GM12878 (cell line): Measurements from ENCODE around the gene EXOC3L1. TPM values are rescaled to one million over a fixed set of nuclear protein-coding genes. Genes with fewer than 3 reads are reported as not detected.

Experiments used
- EZH2 ChIP-seq: IDR thresholded peaks from 2 replicates; pipeline ENCODE4 v1.6.1; 2012; ENCODE audit warnings: low read depth, mild to moderate bottlenecking, control low read depth, inconsistent platforms, low read length, borderline replicate concordance; ENCODE audit not compliant: control insufficient read depth
- MEF2B ChIP-seq: fragments of 450-650 bp; IDR thresholded peaks from 2 replicates; pipeline ENCODE4 v1.6.1; 2018; ENCODE audit warnings: mild to moderate bottlenecking, moderate library complexity; ENCODE audit not compliant: partially characterized antibody, poor library complexity, severe bottlenecking
- MTA2 ChIP-seq: fragments of 450-650 bp; IDR thresholded peaks from 2 replicates; pipeline ENCODE4 v1.6.1; 2016; ENCODE audit warnings: low read depth, mild to moderate bottlenecking, moderate library complexity
- NR2F1 ChIP-seq: fragments of 450-650 bp; conservative IDR thresholded peaks from 2 replicates; pipeline ENCODE4 v1.6.1; 2017; ENCODE audit warnings: mild to moderate bottlenecking
- NRF1 ChIP-seq: conservative IDR thresholded peaks from 2 replicates; pipeline ENCODE4 v1.6.1; 2011; ENCODE audit warnings: mild to moderate bottlenecking, low read depth, low read length, improper control_type of control experiment
- RB1 ChIP-seq: fragments of 450-650 bp; formaldehyde crosslinking; IDR thresholded peaks from 2 replicates; pipeline ENCODE4 v1.6.1; 2017; ENCODE audit warnings: mild to moderate bottlenecking, borderline replicate concordance
- RELA ChIP-seq: fragments of 450-650 bp; IDR thresholded peaks from 2 replicates; pipeline ENCODE4 v1.8.0; 2014; ENCODE audit warnings: borderline replicate concordance; ENCODE audit not compliant: partially characterized antibody
- SUPT20H ChIP-seq: IDR thresholded peaks from 2 replicates; pipeline ENCODE4 v1.6.1; 2011; ENCODE audit warnings: low read depth, mild to moderate bottlenecking, low read length, moderate library complexity, borderline replicate concordance; ENCODE audit not compliant: control insufficient read depth
- ZNF384 ChIP-seq: IDR thresholded peaks from 2 replicates; pipeline ENCODE4 v1.6.1; 2012; ENCODE audit warnings: low read depth, mild to moderate bottlenecking, low read length, improper control_type of control experiment, borderline replicate concordance
- polyA plus RNA-seq, 11 experiments: library from polyadenylated mRNA; depleted of rRNA in 4 of 11; unstranded in 6 of 11; stranded (reverse) in 5 of 11; fragments of >200 nt; fragmentation: Nextera tagmentation in 4 of 11; fragmentation: Illumina TruSeq in 1 of 11; extraction: Ambion mirVana in 4 of 11; extraction: Trizol in 1 of 11; gene quantifications; 1 replicate in 1 of 11; 2 replicates in 10 of 11; pipeline versions ENCODE4 v1.2.1 to v1.2.3, GENCODE V29; 2011 to 2016; ENCODE audit warnings: inconsistent platforms in 2 of 11, missing spikeins in 2 of 11, low read depth in 1 of 11
- total RNA-seq, 4 experiments: library from RNA; depleted of rRNA in 3 of 4; stranded (reverse); fragments of >200 nt in 3 of 4; fragmentation: Illumina TruSeq in 1 of 4; extraction: Trizol in 1 of 4; gene quantifications; 2 replicates each; pipeline versions ENCODE4 v1.2.1 to v1.2.3, GENCODE V29; 2013 to 2021
- TF ChIP-seq, protein P1 (sequence below): fragments of 450-650 bp; IDR thresholded peaks from 2 replicates; pipeline ENCODE4 v1.6.1; 2017; ENCODE audit warnings: mild to moderate bottlenecking
- TF ChIP-seq, protein P2 (sequence below): IDR thresholded peaks from 2 replicates; pipeline ENCODE4 v1.6.1; 2012; ENCODE audit warnings: low read depth, low read length, improper control_type of control experiment
- TF ChIP-seq, protein P3 (sequence below): fragments of 150-350 bp; IDR thresholded peaks from 2 replicates; pipeline ENCODE4 v1.6.1; 2014; ENCODE audit warnings: mild to moderate bottlenecking, low read depth, low read length
- TF ChIP-seq, protein P4 (sequence below): fragments of 450-650 bp; IDR thresholded peaks from 2 replicates; pipeline ENCODE4 v1.6.1; 2017; ENCODE audit warnings: borderline replicate concordance
- TF ChIP-seq, protein P5 (sequence below): IDR thresholded peaks from 2 replicates; pipeline ENCODE4 v1.6.1; 2011; ENCODE audit warnings: borderline replicate concordance, low read depth, mild to moderate bottlenecking, moderate library complexity, mixed read lengths, low read length; ENCODE audit not compliant: insufficient read depth; ENCODE audit errors: extremely low read length
- TF ChIP-seq, protein P6 (sequence below): fragments of 150-350 bp; IDR thresholded peaks from 2 replicates; pipeline ENCODE4 v1.6.1; 2016; ENCODE audit warnings: low read depth, low read length

EXOC3L1 gene
- total and polyA plus RNA-seq, 10 of the 15 experiments (the other 5 are each of a cell fraction or from before 2014, with no cell fraction given) = 0.07 to 0.42 TPM; not detected in 8

DNA sequence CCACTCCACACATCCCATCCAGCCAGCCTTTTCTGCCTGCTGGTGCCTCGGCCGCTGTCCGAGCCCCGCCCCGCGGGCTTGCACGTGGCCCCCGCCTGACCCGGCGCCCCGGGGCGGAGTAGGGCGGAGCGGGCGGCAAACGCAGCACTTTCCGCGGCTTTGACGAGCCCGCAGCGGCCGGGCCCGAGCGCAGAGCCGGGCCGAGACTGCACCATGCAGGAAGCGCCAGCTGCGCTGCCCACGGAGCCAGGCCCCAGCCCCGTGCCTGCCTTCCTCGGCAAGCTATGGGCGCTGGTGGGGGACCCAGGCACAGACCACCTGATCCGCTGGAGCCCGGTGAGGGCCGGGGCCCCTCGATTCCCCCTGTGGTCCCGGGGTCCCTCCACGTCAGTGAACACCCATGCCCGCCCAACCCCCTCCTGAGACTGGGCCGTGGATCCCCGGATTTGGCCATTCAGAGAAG, 25.3 kb downstream of the EXOC3L1 start, which contains the start of gene HSF4 (continued):
- TF ChIP-seq RELA (no peak), MTA2 (no peak), ZNF384 (no peak), NR2F1 (peak; percentile 72), MEF2B (no peak), EZH2 (no peak), NRF1 (no peak), RB1 (no peak), SUPT20H (no peak)
- TF ChIP-seq, protein P1, sequence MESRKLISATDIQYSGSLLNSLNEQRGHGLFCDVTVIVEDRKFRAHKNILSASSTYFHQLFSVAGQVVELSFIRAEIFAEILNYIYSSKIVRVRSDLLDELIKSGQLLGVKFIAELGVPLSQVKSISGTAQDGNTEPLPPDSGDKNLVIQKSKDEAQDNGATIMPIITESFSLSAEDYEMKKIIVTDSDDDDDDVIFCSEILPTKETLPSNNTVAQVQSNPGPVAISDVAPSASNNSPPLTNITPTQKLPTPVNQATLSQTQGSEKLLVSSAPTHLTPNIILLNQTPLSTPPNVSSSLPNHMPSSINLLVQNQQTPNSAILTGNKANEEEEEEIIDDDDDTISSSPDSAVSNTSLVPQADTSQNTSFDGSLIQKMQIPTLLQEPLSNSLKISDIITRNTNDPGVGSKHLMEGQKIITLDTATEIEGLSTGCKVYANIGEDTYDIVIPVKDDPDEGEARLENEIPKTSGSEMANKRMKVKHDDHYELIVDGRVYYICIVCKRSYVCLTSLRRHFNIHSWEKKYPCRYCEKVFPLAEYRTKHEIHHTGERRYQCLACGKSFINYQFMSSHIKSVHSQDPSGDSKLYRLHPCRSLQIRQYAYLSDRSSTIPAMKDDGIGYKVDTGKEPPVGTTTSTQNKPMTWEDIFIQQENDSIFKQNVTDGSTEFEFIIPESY = no peak
- TF ChIP-seq, protein P2, sequence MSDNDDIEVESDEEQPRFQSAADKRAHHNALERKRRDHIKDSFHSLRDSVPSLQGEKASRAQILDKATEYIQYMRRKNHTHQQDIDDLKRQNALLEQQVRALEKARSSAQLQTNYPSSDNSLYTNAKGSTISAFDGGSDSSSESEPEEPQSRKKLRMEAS = peak; percentile 50; the same call in 1 of the 2 replicates
- TF ChIP-seq, protein P3, sequence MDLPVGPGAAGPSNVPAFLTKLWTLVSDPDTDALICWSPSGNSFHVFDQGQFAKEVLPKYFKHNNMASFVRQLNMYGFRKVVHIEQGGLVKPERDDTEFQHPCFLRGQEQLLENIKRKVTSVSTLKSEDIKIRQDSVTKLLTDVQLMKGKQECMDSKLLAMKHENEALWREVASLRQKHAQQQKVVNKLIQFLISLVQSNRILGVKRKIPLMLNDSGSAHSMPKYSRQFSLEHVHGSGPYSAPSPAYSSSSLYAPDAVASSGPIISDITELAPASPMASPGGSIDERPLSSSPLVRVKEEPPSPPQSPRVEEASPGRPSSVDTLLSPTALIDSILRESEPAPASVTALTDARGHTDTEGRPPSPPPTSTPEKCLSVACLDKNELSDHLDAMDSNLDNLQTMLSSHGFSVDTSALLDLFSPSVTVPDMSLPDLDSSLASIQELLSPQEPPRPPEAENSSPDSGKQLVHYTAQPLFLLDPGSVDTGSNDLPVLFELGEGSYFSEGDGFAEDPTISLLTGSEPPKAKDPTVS = no peak
- TF ChIP-seq, protein P4, sequence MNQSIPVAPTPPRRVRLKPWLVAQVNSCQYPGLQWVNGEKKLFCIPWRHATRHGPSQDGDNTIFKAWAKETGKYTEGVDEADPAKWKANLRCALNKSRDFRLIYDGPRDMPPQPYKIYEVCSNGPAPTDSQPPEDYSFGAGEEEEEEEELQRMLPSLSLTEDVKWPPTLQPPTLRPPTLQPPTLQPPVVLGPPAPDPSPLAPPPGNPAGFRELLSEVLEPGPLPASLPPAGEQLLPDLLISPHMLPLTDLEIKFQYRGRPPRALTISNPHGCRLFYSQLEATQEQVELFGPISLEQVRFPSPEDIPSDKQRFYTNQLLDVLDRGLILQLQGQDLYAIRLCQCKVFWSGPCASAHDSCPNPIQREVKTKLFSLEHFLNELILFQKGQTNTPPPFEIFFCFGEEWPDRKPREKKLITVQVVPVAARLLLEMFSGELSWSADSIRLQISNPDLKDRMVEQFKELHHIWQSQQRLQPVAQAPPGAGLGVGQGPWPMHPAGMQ = no peak
- TF ChIP-seq, protein P5, sequence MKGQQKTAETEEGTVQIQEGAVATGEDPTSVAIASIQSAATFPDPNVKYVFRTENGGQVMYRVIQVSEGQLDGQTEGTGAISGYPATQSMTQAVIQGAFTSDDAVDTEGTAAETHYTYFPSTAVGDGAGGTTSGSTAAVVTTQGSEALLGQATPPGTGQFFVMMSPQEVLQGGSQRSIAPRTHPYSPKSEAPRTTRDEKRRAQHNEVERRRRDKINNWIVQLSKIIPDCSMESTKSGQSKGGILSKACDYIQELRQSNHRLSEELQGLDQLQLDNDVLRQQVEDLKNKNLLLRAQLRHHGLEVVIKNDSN = peak; percentile 55
- TF ChIP-seq, protein P6, sequence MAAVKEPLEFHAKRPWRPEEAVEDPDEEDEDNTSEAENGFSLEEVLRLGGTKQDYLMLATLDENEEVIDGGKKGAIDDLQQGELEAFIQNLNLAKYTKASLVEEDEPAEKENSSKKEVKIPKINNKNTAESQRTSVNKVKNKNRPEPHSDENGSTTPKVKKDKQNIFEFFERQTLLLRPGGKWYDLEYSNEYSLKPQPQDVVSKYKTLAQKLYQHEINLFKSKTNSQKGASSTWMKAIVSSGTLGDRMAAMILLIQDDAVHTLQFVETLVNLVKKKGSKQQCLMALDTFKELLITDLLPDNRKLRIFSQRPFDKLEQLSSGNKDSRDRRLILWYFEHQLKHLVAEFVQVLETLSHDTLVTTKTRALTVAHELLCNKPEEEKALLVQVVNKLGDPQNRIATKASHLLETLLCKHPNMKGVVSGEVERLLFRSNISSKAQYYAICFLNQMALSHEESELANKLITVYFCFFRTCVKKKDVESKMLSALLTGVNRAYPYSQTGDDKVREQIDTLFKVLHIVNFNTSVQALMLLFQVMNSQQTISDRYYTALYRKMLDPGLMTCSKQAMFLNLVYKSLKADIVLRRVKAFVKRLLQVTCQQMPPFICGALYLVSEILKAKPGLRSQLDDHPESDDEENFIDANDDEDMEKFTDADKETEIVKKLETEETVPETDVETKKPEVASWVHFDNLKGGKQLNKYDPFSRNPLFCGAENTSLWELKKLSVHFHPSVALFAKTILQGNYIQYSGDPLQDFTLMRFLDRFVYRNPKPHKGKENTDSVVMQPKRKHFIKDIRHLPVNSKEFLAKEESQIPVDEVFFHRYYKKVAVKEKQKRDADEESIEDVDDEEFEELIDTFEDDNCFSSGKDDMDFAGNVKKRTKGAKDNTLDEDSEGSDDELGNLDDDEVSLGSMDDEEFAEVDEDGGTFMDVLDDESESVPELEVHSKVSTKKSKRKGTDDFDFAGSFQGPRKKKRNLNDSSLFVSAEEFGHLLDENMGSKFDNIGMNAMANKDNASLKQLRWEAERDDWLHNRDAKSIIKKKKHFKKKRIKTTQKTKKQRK = no peak
